GM23338 (cell line): ENCODE results near the gene HSF5. TPM values are rescaled to one million over a fixed set of nuclear protein-coding genes. Genes with fewer than 3 reads are reported as not detected.

Experiments used
- ATAC-seq: fragments of 200-7000 bp; cut with Tn5 transposase; 3 replicates; pipeline ENCODE4 v1.9.1; 2020
- DNase-seq: peaks from one replicate; pipeline ENCODE4 v3.0.0-alpha.2; 2015; ENCODE audit warnings: low spot score
- H2AFZ ChIP-seq: fragments of 200-600 bp; sonication (generic); 2 replicates; pipeline ENCODE4 v1.8.0; 2016; ENCODE audit warnings: antibody characterized with exemption, mild to moderate bottlenecking, moderate library complexity
- H3F3A ChIP-seq: fragments of 200-600 bp; sonication (generic); replicated peaks from 2 replicates; pipeline ENCODE4 v1.8.0; 2017; ENCODE audit warnings: antibody characterized with exemption, mixed run types, low read depth
- H3K27ac ChIP-seq: fragments of 200-600 bp; sonication (generic); 2 replicates; pipeline ENCODE4 v1.6.1; 2016; ENCODE audit warnings: low read depth
- H3K27me3 ChIP-seq: fragments of 200-600 bp; sonication (generic); 2 replicates; pipeline ENCODE4 v1.8.0; 2016; ENCODE audit warnings: mild to moderate bottlenecking, mixed run types, moderate library complexity; ENCODE audit not compliant: insufficient read depth
- H3K36me3 ChIP-seq: fragments of 200-600 bp; sonication (generic); 2 replicates; pipeline ENCODE4 v1.8.0; 2016; ENCODE audit warnings: mild to moderate bottlenecking; ENCODE audit not compliant: insufficient read depth
- H3K4me1 ChIP-seq: fragments of 200-600 bp; sonication (generic); 2 replicates; pipeline ENCODE4 v1.8.0; 2016; ENCODE audit warnings: mild to moderate bottlenecking, moderate library complexity; ENCODE audit not compliant: insufficient read depth
- H3K4me2 ChIP-seq: fragments of 200-600 bp; sonication (generic); 2 replicates; pipeline ENCODE4 v1.7.1; 2017; ENCODE audit warnings: mixed run types
- H3K4me3 ChIP-seq: fragments of 200-600 bp; sonication (generic); 2 replicates; pipeline ENCODE4 v1.6.1; 2016; ENCODE audit warnings: mixed run types
- H3K79me2 ChIP-seq: fragments of 200-600 bp; sonication (generic); replicated peaks from 2 replicates; pipeline ENCODE4 v1.8.0; 2017; ENCODE audit warnings: mild to moderate bottlenecking; ENCODE audit not compliant: insufficient read depth
- H3K9me2 ChIP-seq: fragments of 200-600 bp; sonication (generic); 2 replicates; pipeline ENCODE4 v1.8.0; 2017; ENCODE audit not compliant: insufficient read depth
- H4K20me1 ChIP-seq: fragments of 200-600 bp; sonication (generic); replicated peaks from 2 replicates; pipeline ENCODE4 v1.8.0; 2017; ENCODE audit warnings: mild to moderate bottlenecking; ENCODE audit not compliant: insufficient read depth
- H3K27ac Mint-ChIP-seq: 2 replicates; pipeline ENCODE4 v1.8.0; 2020; ENCODE audit warnings: inconsistent platforms, mild to moderate bottlenecking, moderate library complexity, mixed read lengths
- H3K27me3 Mint-ChIP-seq: 3 replicates; pipeline ENCODE4 v1.8.0; 2022; ENCODE audit warnings: low read depth, mild to moderate bottlenecking, moderate library complexity, mixed read lengths, inconsistent platforms; ENCODE audit not compliant: insufficient read depth, poor library complexity
- H3K36me3 Mint-ChIP-seq: 3 replicates; pipeline ENCODE4 v1.8.0; 2021; ENCODE audit warnings: low read depth, mild to moderate bottlenecking, inconsistent platforms, moderate library complexity, mixed read lengths
- H3K4me1 Mint-ChIP-seq: 3 replicates; pipeline ENCODE4 v1.8.0; 2020; ENCODE audit warnings: mild to moderate bottlenecking, inconsistent platforms, mixed read lengths
- H3K4me3 Mint-ChIP-seq: 3 replicates; pipeline ENCODE4 v1.8.0; 2021; ENCODE audit warnings: moderate library complexity, mild to moderate bottlenecking, inconsistent platforms, mixed read lengths
- H3K9me3 Mint-ChIP-seq: 3 replicates; pipeline ENCODE4 v1.8.0; 2020; ENCODE audit warnings: moderate library complexity, mild to moderate bottlenecking, inconsistent platforms, mixed read lengths
- EZH2 ChIP-seq: fragments of 200-600 bp; sonication (generic); IDR thresholded peaks from one replicate; pipeline ENCODE4 v1.8.0; 2017; ENCODE audit warnings: antibody characterized with exemption, mild to moderate bottlenecking, low read depth; ENCODE audit not compliant: unreplicated experiment
- EZH2phosphoT487 ChIP-seq: fragments of 200-600 bp; sonication (generic); IDR thresholded peaks from one replicate; pipeline ENCODE4 v1.8.1; 2018; ENCODE audit warnings: antibody characterized with exemption; ENCODE audit not compliant: unreplicated experiment
- NANOG ChIP-seq: IDR thresholded peaks from 2 replicates; pipeline ENCODE4 v1.6.1; 2016; ENCODE audit warnings: antibody characterized with exemption, borderline replicate concordance
- REST ChIP-seq: IDR thresholded peaks from one replicate; pipeline ENCODE4 v1.6.1; 2018; ENCODE audit warnings: antibody characterized with exemption; ENCODE audit not compliant: unreplicated experiment
- STAT1 ChIP-seq: IDR thresholded peaks from one replicate; pipeline ENCODE4 v1.6.1; 2016; ENCODE audit warnings: antibody characterized with exemption; ENCODE audit not compliant: unreplicated experiment
- ZNF114 ChIP-seq: fragments of 250-450 bp; sonication (Bioruptor Pico); IDR thresholded peaks from 2 replicates; pipeline ENCODE4 v1.5.0; 2020; ENCODE audit warnings: mild to moderate bottlenecking, moderate library complexity
- ZNF462 ChIP-seq: fragments of 250-450 bp; sonication (Bioruptor Pico); IDR thresholded peaks from 2 replicates; pipeline ENCODE4 v1.5.0; 2020; ENCODE audit warnings: mild to moderate bottlenecking, moderate library complexity
- polyA plus RNA-seq: library from polyadenylated mRNA; unstranded; fragments of >200 nt; fragmentation: Nextera tagmentation; extraction: Ambion mirVana; gene quantifications from 2 replicates; pipeline ENCODE4 v1.2.1, GENCODE V29; 2016
- total RNA-seq: library from RNA; depleted of rRNA; stranded (reverse); fragments of >200 nt; shearing (Covaris generic); gene quantifications from 2 replicates; pipeline ENCODE4 v1.2.3, GENCODE V29; 2014
- TF ChIP-seq, protein P1 (sequence below): IDR thresholded peaks from 2 replicates; pipeline ENCODE4 v1.6.1; 2016; ENCODE audit warnings: antibody characterized with exemption

HSF5 gene
- total and polyA plus RNA-seq, 2 experiments from 2014 or later: 0.24 TPM; not detected in 1

DNA sequence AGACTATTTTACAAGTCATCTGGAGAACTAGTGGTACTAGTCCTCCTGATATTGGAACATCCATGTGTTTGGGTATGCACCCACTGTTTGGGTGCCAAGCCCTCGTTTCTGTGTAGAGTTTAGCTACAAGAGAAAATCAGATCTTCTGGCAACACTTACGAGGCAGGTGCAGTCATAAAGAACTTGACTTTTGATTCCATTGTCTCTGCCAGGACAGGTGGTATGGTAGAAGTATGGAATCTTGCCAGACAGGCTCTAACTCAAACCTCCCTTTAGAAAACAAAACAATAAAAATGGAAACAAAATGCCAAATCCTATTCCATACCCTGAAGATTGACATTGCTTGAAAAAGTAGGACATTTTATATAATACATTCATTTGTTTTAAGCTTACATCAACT lies 86.9 kb downstream of the HSF5 start:
- H3K27ac Mint-ChIP-seq: no peak overlapping the region
- H3K4me3 ChIP-seq: no peak overlapping the region
- H3K4me3 Mint-ChIP-seq: no peak overlapping the region
- peaks cover 32% of the 10 kb centered on the region for H3K4me1 ChIP-seq
- TF ChIP-seq ZNF462 (CRISPR knock-in tag) (no peak), STAT1 (no peak), ZNF114 (CRISPR knock-in tag) (no peak), NANOG (no peak), EZH2phosphoT487 (no peak)
- TF ChIP-seq, protein P1, sequence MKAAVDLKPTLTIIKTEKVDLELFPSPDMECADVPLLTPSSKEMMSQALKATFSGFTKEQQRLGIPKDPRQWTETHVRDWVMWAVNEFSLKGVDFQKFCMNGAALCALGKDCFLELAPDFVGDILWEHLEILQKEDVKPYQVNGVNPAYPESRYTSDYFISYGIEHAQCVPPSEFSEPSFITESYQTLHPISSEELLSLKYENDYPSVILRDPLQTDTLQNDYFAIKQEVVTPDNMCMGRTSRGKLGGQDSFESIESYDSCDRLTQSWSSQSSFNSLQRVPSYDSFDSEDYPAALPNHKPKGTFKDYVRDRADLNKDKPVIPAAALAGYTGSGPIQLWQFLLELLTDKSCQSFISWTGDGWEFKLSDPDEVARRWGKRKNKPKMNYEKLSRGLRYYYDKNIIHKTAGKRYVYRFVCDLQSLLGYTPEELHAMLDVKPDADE: no peak
- no peaks in the 10 kb centered on the region for H3K36me3 ChIP-seq
- H2AFZ ChIP-seq: no peak overlapping the region
- H4K20me1 ChIP-seq: no peaks in the 10 kb centered on the region
- ATAC-seq: no peak
- H3K9me3 Mint-ChIP-seq: no peaks in the 10 kb centered on the region
- no peak overlapping the region for H3K27ac ChIP-seq
- peaks cover 94% of the 10 kb centered on the region for H3K27me3 ChIP-seq
- H3F3A ChIP-seq: no peaks in the 10 kb centered on the region
- H3K9me2 ChIP-seq: no peaks in the 10 kb centered on the region
- H3K36me3 Mint-ChIP-seq: no peaks in the 10 kb centered on the region
- no peak for DNase-seq
- H3K4me1 Mint-ChIP-seq: peaks cover 40% of the 10 kb centered on the region
- no peak overlapping the region for H3K4me2 ChIP-seq
- no peaks in the 10 kb centered on the region for H3K79me2 ChIP-seq
- H3K27me3 Mint-ChIP-seq: peaks cover 75% of the 10 kb centered on the region

DNA sequence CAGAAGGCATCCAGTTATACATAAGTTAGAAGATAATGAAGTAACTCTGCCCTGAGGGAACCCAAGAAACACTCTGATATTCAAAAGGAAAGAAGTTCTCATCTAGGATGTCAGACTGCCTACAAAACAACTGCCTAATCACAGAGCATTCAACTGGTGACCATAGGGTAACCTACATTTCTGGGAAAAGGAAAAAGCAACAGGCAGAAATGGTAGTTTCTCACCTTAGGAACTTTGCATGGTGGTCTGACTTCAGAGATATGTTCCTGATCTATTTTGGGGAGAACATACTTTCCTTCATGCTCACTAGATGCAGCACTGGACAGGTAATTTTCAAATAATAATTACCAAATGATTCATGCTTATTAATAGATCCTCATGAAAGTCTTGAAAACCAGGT lies 87.4 kb downstream of the HSF5 start:
- Histone ChIP-seq H3K27ac (no peak overlapping the region), H3K36me3 (no peaks in the 10 kb centered on the region), H3K4me3 (no peak overlapping the region), H2AFZ (no peak overlapping the region), H3K79me2 (no peaks in the 10 kb centered on the region), H3K4me1 (peaks cover 32% of the 10 kb centered on the region), H3F3A (no peaks in the 10 kb centered on the region), H3K9me2 (no peaks in the 10 kb centered on the region), H3K4me2 (no peak overlapping the region), H3K27me3 (peaks cover 94% of the 10 kb centered on the region), H4K20me1 (no peaks in the 10 kb centered on the region)
- no peak for ATAC-seq
- DNase-seq: no peak
- TF ChIP-seq STAT1: no peak
- TF ChIP-seq EZH2: no peak
- TF ChIP-seq NANOG: no peak
- no peak for TF ChIP-seq REST
- Mint-ChIP-seq H3K9me3 (no peaks in the 10 kb centered on the region), H3K36me3 (no peaks in the 10 kb centered on the region), H3K4me3 (no peak overlapping the region), H3K27me3 (peaks cover 80% of the 10 kb centered on the region), H3K4me1 (peaks cover 40% of the 10 kb centered on the region), H3K27ac (no peak overlapping the region)
